Caco-2 (cell line): Measurements from ENCODE around the gene SINHCAF. TPM values are rescaled to one million over a fixed set of nuclear protein-coding genes. Genes with fewer than 3 reads are reported as not detected.
"Not testable (repeated sequence)": the region's sequence is repeated elsewhere in the genome, so short reads cannot be mapped to it uniquely, and the experiment has no call there.

Experiments used
- BruUV-seq: library from RNA; stranded (reverse); fragments of 400-500 nt; replicated peaks from 2 replicates; lab custom pipeline; 2021; lab: Mats Ljungman, UMichigan
- CTCF ChIA-PET: fragments of 300-600 bp; sonication (Branson Sonifier 250); formaldehyde crosslinking; loops from one replicate; lab custom pipeline; 2022; ENCODE audit warnings: antibody characterized with exemption; lab: Charles Lee
- POLR2A ChIA-PET: fragments of 300-600 bp; sonication (Branson Sonifier 250); formaldehyde crosslinking; loops from one replicate; lab custom pipeline; 2022; ENCODE audit warnings: antibody characterized with exemption; lab: Charles Lee
- DNase-seq, 2 experiments: peaks; one replicate each; pipeline versions ENCODE4 v3.0.0 to v3.0.0-alpha.2; 2020 to 2022
- H3K27me3 ChIP-seq: replicated peaks from 2 replicates; pipeline ENCODE4 v1.6.0; 2011; ENCODE audit warnings: low read length; ENCODE audit not compliant: control insufficient read depth, insufficient read depth
- H3K36me3 ChIP-seq: 2 replicates; pipeline ENCODE4 v1.5.1; 2011; ENCODE audit warnings: low read length; ENCODE audit not compliant: control insufficient read depth, insufficient read depth
- H3K4me1 ChIP-seq: fragments of 250-450 bp; sonication (Bioruptor Pico); 2 replicates; pipeline ENCODE4 v1.5.1; 2020; ENCODE audit warnings: mild to moderate bottlenecking
- H3K4me3 ChIP-seq: 2 replicates; pipeline ENCODE4 v1.5.1; 2011; ENCODE audit warnings: low read depth, mild to moderate bottlenecking, control low read depth, low read length
- H3K9me3 ChIP-seq: fragments of 250-450 bp; sonication (Bioruptor Pico); 2 replicates; pipeline ENCODE4 v1.5.1; 2020; ENCODE audit warnings: mild to moderate bottlenecking, moderate library complexity
- H3K27ac Mint-ChIP-seq: one replicate; pipeline ENCODE4 v1.8.0; 2022; ENCODE audit warnings: mixed read lengths; ENCODE audit not compliant: unreplicated experiment
- H3K27me3 Mint-ChIP-seq: one replicate; pipeline ENCODE4 v1.8.0; 2022; ENCODE audit warnings: mixed read lengths; ENCODE audit not compliant: insufficient read depth, unreplicated experiment
- H3K36me3 Mint-ChIP-seq: one replicate; pipeline ENCODE4 v1.8.0; 2022; ENCODE audit warnings: mild to moderate bottlenecking, mixed read lengths; ENCODE audit not compliant: insufficient read depth, unreplicated experiment
- H3K4me1 Mint-ChIP-seq: one replicate; pipeline ENCODE4 v1.8.0; 2022; ENCODE audit warnings: low read depth, mixed read lengths; ENCODE audit not compliant: unreplicated experiment
- H3K4me3 Mint-ChIP-seq: one replicate; pipeline ENCODE4 v1.8.0; 2022; ENCODE audit warnings: mild to moderate bottlenecking, moderate library complexity, mixed read lengths; ENCODE audit not compliant: unreplicated experiment
- H3K9me3 Mint-ChIP-seq: one replicate; pipeline ENCODE4 v1.8.0; 2022; ENCODE audit warnings: mixed read lengths; ENCODE audit not compliant: unreplicated experiment
- intact Hi-C: fragments of 100-400 bp; cut with micrococcal nuclease; formaldehyde crosslinking; loops from one replicate; pipeline ENCODE4 v1.10.0; 2022; ENCODE audit not compliant: unreplicated experiment
- total RNA-seq: library from RNA; stranded (reverse); gene quantifications from 2 replicates; pipeline ENCODE4 v1.2.3, GENCODE V29; 2022
- TF ChIP-seq, protein P1 (sequence below), 2 experiments: fragments of 200-600 bp in 1 of 2; IDR thresholded peaks; 1 replicate in 1 of 2; 2 replicates in 1 of 2; pipeline versions ENCODE4 v1.5.1 to v1.8.0; 2011 to 2022; ENCODE audit warnings: antibody characterized with exemption in 1 of 2, control low read depth in 1 of 2, inconsistent platforms in 1 of 2, low read depth in 1 of 2, low read length in 1 of 2, mild to moderate bottlenecking in 1 of 2, moderate library complexity in 1 of 2; ENCODE audit not compliant: insufficient read depth in 1 of 2, severe bottlenecking in 1 of 2, unreplicated experiment in 1 of 2

Gene SINHCAF
- total RNA-seq, 1 experiment from 2014 or later: 319 TPM

DNA sequence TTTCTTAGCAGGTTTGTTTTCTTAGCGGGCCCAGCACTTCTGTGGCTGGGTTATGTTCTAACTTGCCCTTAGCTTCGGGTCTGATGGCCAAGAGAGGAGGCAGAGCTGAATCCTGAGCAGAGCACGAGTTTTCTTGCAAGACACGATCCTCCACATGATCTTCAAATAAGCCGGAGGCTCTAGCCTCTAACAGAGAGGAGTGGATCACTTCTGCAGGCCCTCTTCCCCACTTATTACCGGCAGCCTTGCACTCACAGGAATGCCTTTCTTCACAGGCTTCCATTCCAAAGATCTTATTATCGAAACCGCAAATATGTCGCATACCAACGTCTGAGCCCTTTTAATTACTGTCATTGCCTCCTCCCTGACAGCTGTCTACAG, 79.5 kb downstream of the SINHCAF start:
- Mint-ChIP-seq H3K4me3 (no peak overlapping the region), H3K4me1 (no peaks in the 10 kb centered on the region), H3K27ac (no peak overlapping the region), H3K36me3 (no peaks in the 10 kb centered on the region), H3K27me3 (peaks cover 3% of the 10 kb centered on the region), H3K9me3 (no peaks in the 10 kb centered on the region)
- intact Hi-C loops: no loop called here
- Histone ChIP-seq H3K4me1 (no peaks in the 10 kb centered on the region), H3K27me3 (no peaks in the 10 kb centered on the region), H3K9me3 (no peaks in the 10 kb centered on the region), H3K4me3 (no peak overlapping the region), H3K36me3 (no peaks in the 10 kb centered on the region)
- CTCF ChIA-PET: interaction anchor here (0.6 kb wide), 1 partner anchor 25 kb away, joined by 3 read pairs; no protein-coding TSS in a partner anchor
- DNase-seq: no peak
- TF ChIP-seq, protein P1, sequence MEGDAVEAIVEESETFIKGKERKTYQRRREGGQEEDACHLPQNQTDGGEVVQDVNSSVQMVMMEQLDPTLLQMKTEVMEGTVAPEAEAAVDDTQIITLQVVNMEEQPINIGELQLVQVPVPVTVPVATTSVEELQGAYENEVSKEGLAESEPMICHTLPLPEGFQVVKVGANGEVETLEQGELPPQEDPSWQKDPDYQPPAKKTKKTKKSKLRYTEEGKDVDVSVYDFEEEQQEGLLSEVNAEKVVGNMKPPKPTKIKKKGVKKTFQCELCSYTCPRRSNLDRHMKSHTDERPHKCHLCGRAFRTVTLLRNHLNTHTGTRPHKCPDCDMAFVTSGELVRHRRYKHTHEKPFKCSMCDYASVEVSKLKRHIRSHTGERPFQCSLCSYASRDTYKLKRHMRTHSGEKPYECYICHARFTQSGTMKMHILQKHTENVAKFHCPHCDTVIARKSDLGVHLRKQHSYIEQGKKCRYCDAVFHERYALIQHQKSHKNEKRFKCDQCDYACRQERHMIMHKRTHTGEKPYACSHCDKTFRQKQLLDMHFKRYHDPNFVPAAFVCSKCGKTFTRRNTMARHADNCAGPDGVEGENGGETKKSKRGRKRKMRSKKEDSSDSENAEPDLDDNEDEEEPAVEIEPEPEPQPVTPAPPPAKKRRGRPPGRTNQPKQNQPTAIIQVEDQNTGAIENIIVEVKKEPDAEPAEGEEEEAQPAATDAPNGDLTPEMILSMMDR (IDR thresholded peaks at IDR 0.05; ENCODE audit: insufficient read depth in 1 of 2, low read depth in 1 of 2, low read length in 1 of 2, severe bottlenecking in 1 of 2, unreplicated experiment in 1 of 2): no peak
- no TSS peak for BruUV-seq
- POLR2A ChIA-PET: no interaction called here

DNA sequence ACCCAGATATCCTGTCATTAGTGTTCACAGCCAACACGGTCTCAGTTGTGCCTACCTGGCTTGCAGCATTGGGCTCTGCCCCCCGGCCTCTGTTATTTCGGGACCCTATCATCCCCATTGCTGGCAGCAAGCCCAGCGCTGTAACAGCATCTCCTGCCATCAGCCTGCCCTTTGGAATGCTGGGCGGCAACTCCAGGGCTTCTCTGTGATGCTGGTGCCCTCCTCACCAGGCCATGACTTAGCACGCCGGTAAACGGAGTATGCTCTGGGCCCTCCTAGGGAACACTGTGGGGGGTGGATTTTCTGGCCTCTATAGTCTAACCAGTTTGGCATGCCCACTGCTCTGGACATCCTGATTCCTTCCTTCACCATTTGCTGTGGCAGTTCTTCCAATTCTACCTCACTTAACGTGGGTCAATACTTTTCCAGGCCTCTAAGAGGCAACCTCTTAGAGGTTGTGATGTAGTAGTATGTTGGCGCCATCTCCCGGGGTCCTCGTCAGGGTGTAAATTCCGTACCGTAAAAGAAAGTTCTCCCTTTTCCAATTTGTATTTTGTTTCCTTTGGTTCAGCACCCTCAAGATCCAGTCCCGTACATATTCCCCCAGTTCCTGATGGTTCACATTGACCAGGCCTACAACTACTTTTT, 80.0 kb downstream of the SINHCAF start:
- DNase-seq: peak in 1 of 2 experiments; percentile 46
- ChIA-PET POLR2A (no interaction called here), CTCF (interaction anchor here (0.6 kb wide), 1 partner anchor 26 kb away, joined by 3 read pairs; no protein-coding TSS in a partner anchor)
- no TSS peak for BruUV-seq
- intact Hi-C loops: no loop called here
- Mint-ChIP-seq H3K9me3 (no peaks in the 10 kb centered on the region), H3K4me1 (no peaks in the 10 kb centered on the region), H3K27me3 (peaks cover 3% of the 10 kb centered on the region), H3K36me3 (no peaks in the 10 kb centered on the region), H3K4me3 (no peak overlapping the region), H3K27ac (no peak overlapping the region)
- Histone ChIP-seq H3K27me3 (no peaks in the 10 kb centered on the region), H3K4me1 (no peaks in the 10 kb centered on the region), H3K9me3 (no peaks in the 10 kb centered on the region), H3K4me3 (no peak overlapping the region), H3K36me3 (no peaks in the 10 kb centered on the region)
- TF ChIP-seq, protein P1 (IDR thresholded peaks at IDR 0.05; ENCODE audit: insufficient read depth in 1 of 2, low read depth in 1 of 2, low read length in 1 of 2, severe bottlenecking in 1 of 2, unreplicated experiment in 1 of 2): peak; percentile 36 to 39

- H3K27ac Mint-ChIP-seq, H3K4me3 Mint-ChIP-seq, H3K36me3 Mint-ChIP-seq, H3K36me3 ChIP-seq, POLR2A ChIA-PET, intact Hi-C loops, H3K9me3 Mint-ChIP-seq, H3K4me1 ChIP-seq, H3K27me3 ChIP-seq, H3K4me3 ChIP-seq, H3K4me1 Mint-ChIP-seq, BruUV-seq, DNase-seq, H3K9me3 ChIP-seq: not testable (repeated sequence)
- H3K27me3 Mint-ChIP-seq: peaks cover 11% of the 10 kb centered on the region
- CTCF ChIA-PET: interaction anchor here (1.0 to 1.3 kb wide), 2 partner anchors 11 to 30 kb away, joined by 3 to 4 read pairs; no protein-coding TSS in a partner anchor
Observed at GRCh38 chr12:31242418-31242817, 83.5 kb downstream of the SINHCAF start.
